Measurements from ENCODE around the gene STAB1. TPM values are rescaled to one million over a fixed set of nuclear protein-coding genes. Genes with fewer than 3 reads are reported as not detected.

Gene STAB1
- total RNA-seq, 1 experiment from 2014 or later = 0.33 TPM

DNA sequence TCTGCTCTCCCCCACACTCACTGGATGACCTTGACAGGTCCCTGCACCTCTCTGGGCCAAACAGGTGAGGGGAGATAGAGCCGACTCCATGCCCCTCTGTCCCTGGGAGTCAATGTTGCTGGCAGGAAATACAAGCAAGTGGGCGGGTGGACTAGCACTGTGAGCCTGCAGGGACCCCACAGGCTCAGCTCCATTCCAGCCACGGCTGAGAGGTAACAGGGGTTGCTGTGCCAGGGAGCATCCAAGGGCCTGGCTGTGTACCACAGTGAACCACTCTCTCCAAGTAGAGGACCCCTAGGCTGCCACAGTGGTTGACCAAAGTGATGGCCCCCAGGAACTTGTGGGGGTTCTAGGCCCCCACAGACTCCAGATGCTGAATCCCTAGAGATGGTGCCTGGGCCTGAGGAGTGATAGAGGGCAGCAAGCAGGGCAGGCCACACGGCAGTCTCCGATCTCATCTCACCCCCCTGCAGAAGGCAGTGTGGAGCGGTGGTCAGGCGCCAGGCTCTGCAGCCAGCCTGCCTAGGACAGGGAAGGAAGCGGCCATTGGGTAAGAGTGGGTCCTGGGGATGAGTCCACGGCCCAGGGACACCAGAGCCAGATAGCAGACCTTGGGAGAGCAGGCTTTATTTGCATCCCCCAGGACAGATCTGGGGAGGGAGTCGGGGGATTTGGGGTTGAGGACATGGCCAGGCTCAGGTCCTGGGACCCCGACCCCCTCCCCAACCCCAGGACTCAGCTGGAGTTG, 44.5 kb upstream of the STAB1 start:
- Histone ChIP-seq H2AFZ (ENCODE audit: low read length) (no peak overlapping the region), H3K9me2 (replicated peaks; ENCODE audit: low read length) (no peaks in the 10 kb centered on the region), H3K27me3 (ENCODE audit: low read length) (no peaks in the 10 kb centered on the region), H3K4me3 (ENCODE audit: low read length) (no peak overlapping the region), H3K27ac (ENCODE audit: low read length) (no peak overlapping the region), H3K9me3 (ENCODE audit: low read length) (no peaks in the 10 kb centered on the region), H3K9ac (ENCODE audit: low read length) (no peak overlapping the region), H3K79me2 (ENCODE audit: low read length) (peaks cover 9% of the 10 kb centered on the region), H4K20me1 (ENCODE audit: low read length) (no peaks in the 10 kb centered on the region), H3K4me1 (ENCODE audit: insufficient read depth, low read length) (peaks cover 18% of the 10 kb centered on the region), H3K36me3 (ENCODE audit: low read depth, low read length) (no peaks in the 10 kb centered on the region), H3K4me2 (ENCODE audit: low read length) (no peak overlapping the region), H3F3A (ENCODE audit: low read length, unreplicated experiment) (no peaks in the 10 kb centered on the region)
- intact Hi-C loops (cut with micrococcal nuclease) = no loop called here
- no peak for ATAC-seq
- no TSS peak for BruUV-seq (replicated peaks)
- TF ChIP-seq EZH2phosphoT487 (IDR thresholded peaks at IDR 0.05; ENCODE audit: borderline replicate concordance, low read length) = no peak
- TF ChIP-seq EZH2 (IDR thresholded peaks at IDR 0.05; ENCODE audit: low read length, unreplicated experiment) = no peak
- TF ChIP-seq CTCF (conservative IDR thresholded peaks at IDR 0.05; ENCODE audit: low read depth, low read length) = no peak
- ChIA-PET CTCF (interaction anchor here (0.5 kb wide), 1 partner anchor 25 kb away, joined by 8 read pairs; no protein-coding TSS in a partner anchor), POLR2A (ENCODE audit: unreplicated experiment) (interaction anchor here (0.9 kb wide), 1 partner anchor 85 kb away, joined by 3 read pairs; no protein-coding TSS in a partner anchor)
- DNase-seq = no peak

GRCh38 chr3:52451237-52452083, 43.7 kb upstream of the STAB1 start:
- CTCF ChIA-PET = no interaction called here
- BruUV-seq (replicated peaks) = no TSS peak
- Histone ChIP-seq H3K27ac (ENCODE audit: low read length) (no peak overlapping the region), H3K79me2 (ENCODE audit: low read length) (peaks cover 17% of the 10 kb centered on the region), H3K4me2 (ENCODE audit: low read length) (no peak overlapping the region), H3K27me3 (ENCODE audit: low read length) (no peaks in the 10 kb centered on the region), H3K4me1 (ENCODE audit: insufficient read depth, low read length) (peaks cover 23% of the 10 kb centered on the region), H3K36me3 (ENCODE audit: low read depth, low read length) (no peaks in the 10 kb centered on the region), H3K4me3 (ENCODE audit: low read length) (no peak overlapping the region), H3F3A (ENCODE audit: low read length, unreplicated experiment) (no peaks in the 10 kb centered on the region), H3K9me3 (ENCODE audit: low read length) (no peaks in the 10 kb centered on the region), H2AFZ (ENCODE audit: low read length) (no peak overlapping the region), H3K9ac (ENCODE audit: low read length) (no peak overlapping the region), H4K20me1 (ENCODE audit: low read length) (no peaks in the 10 kb centered on the region), H3K9me2 (replicated peaks; ENCODE audit: low read length) (no peaks in the 10 kb centered on the region)
- DNase-seq (no peak), ATAC-seq (no peak)
- intact Hi-C loops (cut with micrococcal nuclease) = no loop called here
- no peak for TF ChIP-seq CTCF (conservative IDR thresholded peaks at IDR 0.05; ENCODE audit: low read depth, low read length)
- TF ChIP-seq EZH2phosphoT487 (IDR thresholded peaks at IDR 0.05; ENCODE audit: borderline replicate concordance, low read length) = no peak
- TF ChIP-seq EZH2 (IDR thresholded peaks at IDR 0.05; ENCODE audit: low read length, unreplicated experiment) = no peak
- POLR2A ChIA-PET (ENCODE audit: unreplicated experiment) = no interaction called here

Measured in PC-3 (cell line).